PFSK-1 (cell line): ENCODE data around the gene DEFB114.

Source experiments
- POLR2AphosphoS5 ChIP-seq: IDR thresholded peaks from 2 replicates; pipeline ENCODE4 v1.6.1; 2012; ENCODE audit warnings: low read depth, mild to moderate bottlenecking, control low read depth, low read length, moderate library complexity
- TF ChIP-seq, protein P1 (sequence below), 2 experiments: IDR thresholded peaks; 2 replicates each; pipeline versions ENCODE4 v1.6.1 to v1.8.0; 2011 to 2012; ENCODE audit warnings: low read depth in 2 of 2, low read length in 2 of 2, control low read depth in 1 of 2, inconsistent platforms in 1 of 2, mild to moderate bottlenecking in 1 of 2, moderate library complexity in 1 of 2; ENCODE audit not compliant: insufficient read depth in 1 of 2

DNA sequence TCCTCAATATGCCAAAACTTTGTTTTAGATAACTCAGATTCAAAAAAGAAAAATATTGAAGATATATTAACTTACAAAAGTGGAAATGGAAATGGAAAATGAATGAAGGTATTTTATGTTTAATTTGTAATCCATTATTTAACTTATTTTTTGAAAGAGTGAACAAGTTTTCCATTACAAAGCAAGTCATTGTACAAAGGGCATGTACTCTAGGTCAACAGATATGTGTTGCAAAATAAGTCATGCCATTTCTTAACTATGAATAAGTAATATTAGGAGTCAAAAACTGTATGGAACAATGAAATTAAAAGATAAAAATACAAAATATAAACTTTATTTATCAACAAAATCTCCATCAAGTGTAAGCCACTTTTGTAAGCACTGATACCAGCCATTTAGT lies 31.3 kb upstream of the DEFB114 start:
- TF ChIP-seq POLR2AphosphoS5: no peak
- TF ChIP-seq, protein P1, sequence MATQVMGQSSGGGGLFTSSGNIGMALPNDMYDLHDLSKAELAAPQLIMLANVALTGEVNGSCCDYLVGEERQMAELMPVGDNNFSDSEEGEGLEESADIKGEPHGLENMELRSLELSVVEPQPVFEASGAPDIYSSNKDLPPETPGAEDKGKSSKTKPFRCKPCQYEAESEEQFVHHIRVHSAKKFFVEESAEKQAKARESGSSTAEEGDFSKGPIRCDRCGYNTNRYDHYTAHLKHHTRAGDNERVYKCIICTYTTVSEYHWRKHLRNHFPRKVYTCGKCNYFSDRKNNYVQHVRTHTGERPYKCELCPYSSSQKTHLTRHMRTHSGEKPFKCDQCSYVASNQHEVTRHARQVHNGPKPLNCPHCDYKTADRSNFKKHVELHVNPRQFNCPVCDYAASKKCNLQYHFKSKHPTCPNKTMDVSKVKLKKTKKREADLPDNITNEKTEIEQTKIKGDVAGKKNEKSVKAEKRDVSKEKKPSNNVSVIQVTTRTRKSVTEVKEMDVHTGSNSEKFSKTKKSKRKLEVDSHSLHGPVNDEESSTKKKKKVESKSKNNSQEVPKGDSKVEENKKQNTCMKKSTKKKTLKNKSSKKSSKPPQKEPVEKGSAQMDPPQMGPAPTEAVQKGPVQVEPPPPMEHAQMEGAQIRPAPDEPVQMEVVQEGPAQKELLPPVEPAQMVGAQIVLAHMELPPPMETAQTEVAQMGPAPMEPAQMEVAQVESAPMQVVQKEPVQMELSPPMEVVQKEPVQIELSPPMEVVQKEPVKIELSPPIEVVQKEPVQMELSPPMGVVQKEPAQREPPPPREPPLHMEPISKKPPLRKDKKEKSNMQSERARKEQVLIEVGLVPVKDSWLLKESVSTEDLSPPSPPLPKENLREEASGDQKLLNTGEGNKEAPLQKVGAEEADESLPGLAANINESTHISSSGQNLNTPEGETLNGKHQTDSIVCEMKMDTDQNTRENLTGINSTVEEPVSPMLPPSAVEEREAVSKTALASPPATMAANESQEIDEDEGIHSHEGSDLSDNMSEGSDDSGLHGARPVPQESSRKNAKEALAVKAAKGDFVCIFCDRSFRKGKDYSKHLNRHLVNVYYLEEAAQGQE (IDR thresholded peaks at IDR 0.05; ENCODE audit: insufficient read depth in 1 of 2, low read depth in 2 of 2, low read length in 2 of 2): no peak
